BJ (cell line): Measurements from ENCODE around the gene ZAP70. TPM values are rescaled to one million over a fixed set of nuclear protein-coding genes. Genes with fewer than 3 reads are reported as not detected.

Source experiments
- CTCF ChIA-PET: fragments of 350-600 bp; formaldehyde crosslinking; extraction: SDS; loops from one replicate; lab custom pipeline; 2021; ENCODE audit warnings: antibody characterized with exemption, inconsistent platforms; lab: Yijun Ruan, JAX
- POLR2A ChIA-PET: fragments of 300-600 bp; sonication (Branson Sonifier 250); formaldehyde crosslinking; extraction: SDS; loops from one replicate; lab custom pipeline; 2021; ENCODE audit warnings: antibody characterized with exemption; lab: Charles Lee
- DNase-seq: peaks from one replicate; pipeline ENCODE4 v3.0.0-alpha.2; 2011; ENCODE audit warnings: low read depth
- H3K27me3 ChIP-seq: 2 replicates; pipeline ENCODE4 v1.6.0; 2011; ENCODE audit warnings: low read length; ENCODE audit not compliant: control insufficient read depth, insufficient read depth
- H3K36me3 ChIP-seq: 2 replicates; pipeline ENCODE4 v1.5.1; 2011; ENCODE audit warnings: low read length; ENCODE audit not compliant: control insufficient read depth, insufficient read depth
- H3K4me3 ChIP-seq: 2 replicates; pipeline ENCODE4 v1.5.1; 2011; ENCODE audit warnings: low read depth, mild to moderate bottlenecking, control low read depth, low read length
- polyA plus RNA-seq: library from polyadenylated mRNA; depleted of rRNA; stranded (reverse); fragments of >200 nt; gene quantifications from 2 replicates; pipeline ENCODE4 v1.2.3, GENCODE V29; 2011
- TF ChIP-seq, protein P1 (sequence below): IDR thresholded peaks from 2 replicates; pipeline ENCODE4 v1.5.1; 2011; ENCODE audit warnings: low read depth, mild to moderate bottlenecking, control low read depth, inconsistent platforms, low read length, moderate library complexity; ENCODE audit not compliant: insufficient read depth

ZAP70 gene
- polyA plus RNA-seq, 1 experiment = 0.16 TPM

DNA sequence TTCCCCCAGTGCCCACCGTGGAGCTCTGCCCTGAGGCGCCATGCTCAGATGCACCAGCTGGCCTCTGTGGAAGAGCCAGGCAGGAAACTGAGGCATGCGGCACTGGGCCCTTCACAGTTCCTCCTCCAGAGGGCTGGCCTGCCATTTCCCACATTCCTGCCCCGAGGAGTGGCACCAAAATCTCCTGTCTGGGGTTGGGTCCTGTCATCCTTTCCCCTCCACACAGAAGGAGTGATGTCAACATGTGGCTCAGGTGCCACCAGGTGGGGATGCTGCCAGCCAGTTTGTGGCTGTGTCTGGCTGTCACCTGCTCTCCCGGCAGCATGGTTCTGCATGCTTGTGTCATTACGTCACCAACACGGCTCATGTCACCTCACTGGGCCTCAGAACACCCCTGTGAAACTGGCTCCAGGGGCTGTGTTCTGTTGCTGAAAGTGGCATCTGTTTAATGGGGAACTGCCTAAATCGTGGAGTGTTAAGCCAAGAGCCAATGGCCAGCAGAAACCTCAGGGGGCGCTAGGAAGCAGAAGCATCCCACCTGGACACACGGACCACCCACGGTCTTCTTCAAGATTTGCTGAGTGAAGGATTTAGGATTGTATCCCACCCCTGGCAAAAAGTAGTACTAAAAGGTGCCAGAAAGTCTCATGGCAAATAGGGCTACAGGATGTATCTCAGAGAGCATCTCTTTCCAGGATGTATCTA lies 51.3 kb downstream of the ZAP70 start:
- TF ChIP-seq, protein P1, sequence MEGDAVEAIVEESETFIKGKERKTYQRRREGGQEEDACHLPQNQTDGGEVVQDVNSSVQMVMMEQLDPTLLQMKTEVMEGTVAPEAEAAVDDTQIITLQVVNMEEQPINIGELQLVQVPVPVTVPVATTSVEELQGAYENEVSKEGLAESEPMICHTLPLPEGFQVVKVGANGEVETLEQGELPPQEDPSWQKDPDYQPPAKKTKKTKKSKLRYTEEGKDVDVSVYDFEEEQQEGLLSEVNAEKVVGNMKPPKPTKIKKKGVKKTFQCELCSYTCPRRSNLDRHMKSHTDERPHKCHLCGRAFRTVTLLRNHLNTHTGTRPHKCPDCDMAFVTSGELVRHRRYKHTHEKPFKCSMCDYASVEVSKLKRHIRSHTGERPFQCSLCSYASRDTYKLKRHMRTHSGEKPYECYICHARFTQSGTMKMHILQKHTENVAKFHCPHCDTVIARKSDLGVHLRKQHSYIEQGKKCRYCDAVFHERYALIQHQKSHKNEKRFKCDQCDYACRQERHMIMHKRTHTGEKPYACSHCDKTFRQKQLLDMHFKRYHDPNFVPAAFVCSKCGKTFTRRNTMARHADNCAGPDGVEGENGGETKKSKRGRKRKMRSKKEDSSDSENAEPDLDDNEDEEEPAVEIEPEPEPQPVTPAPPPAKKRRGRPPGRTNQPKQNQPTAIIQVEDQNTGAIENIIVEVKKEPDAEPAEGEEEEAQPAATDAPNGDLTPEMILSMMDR = no peak
- CTCF ChIA-PET = interaction anchor here (0.7 to 3.1 kb wide), 3 partner anchors 10 to 12 kb away, joined by 3 to 13 read pairs (median 7); no protein-coding TSS in a partner anchor

DNA sequence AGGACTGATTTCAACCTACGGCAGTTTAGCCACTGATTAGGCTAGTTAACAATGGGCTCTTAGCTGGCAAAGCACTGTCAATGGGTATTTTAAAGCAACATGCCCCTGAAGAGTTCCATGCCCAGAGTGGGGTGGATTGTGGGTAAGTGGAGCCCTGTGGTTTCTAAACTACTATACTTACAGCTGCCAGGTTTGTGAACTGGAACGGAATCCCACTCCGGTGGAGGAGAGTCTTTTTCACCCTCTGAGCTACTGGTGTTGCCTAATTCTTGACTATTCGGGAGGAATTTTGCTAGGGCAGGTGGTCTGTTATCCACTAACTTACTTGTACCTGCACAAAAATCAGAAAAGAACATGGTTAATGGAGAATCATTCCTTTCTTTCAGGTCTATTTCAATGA lies 52.6 kb downstream of the ZAP70 start:
- ChIA-PET CTCF (interaction anchor here (3.1 kb wide), 1 partner anchor 11 kb away, joined by 13 read pairs; no protein-coding TSS in a partner anchor), POLR2A (no interaction called here)
- no peak for DNase-seq
- Histone ChIP-seq H3K4me3 (no peak overlapping the region), H3K36me3 (peaks cover 18% of the 10 kb centered on the region), H3K27me3 (no peaks in the 10 kb centered on the region)
- TF ChIP-seq, protein P1 = no peak

More for the DNA sequence above, 51.3 kb downstream of the ZAP70 start:
- POLR2A ChIA-PET = no interaction called here
- DNase-seq = no peak
- no peaks in the 10 kb centered on the region for H3K27me3 ChIP-seq
- peaks cover 23% of the 10 kb centered on the region for H3K36me3 ChIP-seq
- H3K4me3 ChIP-seq = no peak overlapping the region

DNA sequence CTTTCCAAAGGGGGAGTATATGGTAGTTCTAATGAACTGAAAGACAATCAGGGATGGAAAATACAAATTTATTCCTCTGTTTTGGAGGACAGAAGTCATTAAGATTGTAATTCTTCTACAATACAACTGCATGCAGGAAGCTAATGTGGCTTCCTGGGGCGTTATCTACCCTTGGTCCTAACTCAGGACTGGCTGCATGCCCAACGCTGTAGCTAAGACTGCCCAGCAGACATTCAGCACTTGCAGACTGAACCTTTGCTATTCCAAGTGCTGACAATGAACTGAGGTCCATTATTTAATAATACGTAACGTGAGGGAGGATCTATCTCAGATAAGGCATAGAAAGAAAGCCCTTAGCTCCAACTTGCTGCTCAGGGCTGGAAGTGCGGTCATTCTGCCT lies 53.2 kb downstream of the ZAP70 start:
- TF ChIP-seq, protein P1 = no peak
- no peak for DNase-seq
- Histone ChIP-seq H3K27me3 (no peaks in the 10 kb centered on the region), H3K36me3 (peaks cover 14% of the 10 kb centered on the region), H3K4me3 (no peak overlapping the region)
- ChIA-PET POLR2A (no interaction called here), CTCF (interaction anchor here (1.0 to 3.1 kb wide), 6 partner anchors 8 to 503 kb away, joined by 3 to 13 read pairs (median 4); no protein-coding TSS in a partner anchor)

DNA sequence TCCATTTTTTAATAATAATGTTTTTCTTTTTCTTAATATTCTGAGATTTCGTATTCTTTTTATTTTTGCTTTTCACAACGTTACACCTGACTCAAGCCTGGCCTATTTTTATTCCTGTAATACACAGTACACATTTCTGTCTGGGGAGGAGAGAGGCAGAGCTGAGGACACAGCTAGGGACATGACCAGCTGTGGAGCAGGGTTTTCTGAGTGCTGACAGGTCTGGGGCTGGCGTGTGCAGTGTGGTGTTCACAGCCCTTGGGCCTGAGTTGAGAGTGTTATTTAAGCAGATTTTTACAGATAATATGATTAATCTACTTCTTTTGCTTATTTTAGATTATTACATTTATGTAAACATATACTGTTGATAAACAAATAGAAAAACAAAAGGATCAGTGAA lies 55.9 kb downstream of the ZAP70 start:
- Histone ChIP-seq H3K36me3 (peaks cover 11% of the 10 kb centered on the region), H3K4me3 (no peak overlapping the region), H3K27me3 (no peaks in the 10 kb centered on the region)
- CTCF ChIA-PET = no interaction called here
- TF ChIP-seq, protein P1 = no peak
- no peak for DNase-seq
- POLR2A ChIA-PET = no interaction called here

DNA sequence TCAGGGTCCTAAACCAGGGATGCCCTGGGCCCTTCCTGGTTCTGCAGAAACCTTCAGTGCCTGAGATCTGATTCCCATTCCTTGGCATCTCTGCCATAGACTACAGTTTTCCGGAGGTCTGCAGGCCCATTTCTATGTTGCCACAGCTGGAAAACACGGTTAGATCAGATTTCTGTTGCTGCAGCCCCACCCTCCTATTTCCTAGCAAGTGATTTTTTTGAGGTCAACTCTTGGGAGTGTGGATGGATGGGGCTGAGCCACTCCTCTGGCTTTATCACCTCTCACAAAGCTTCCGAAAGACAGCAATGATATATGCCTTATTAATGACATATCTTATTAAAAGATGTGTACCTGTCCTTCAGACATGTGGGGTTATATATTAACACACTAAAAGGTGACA lies 56.3 kb downstream of the ZAP70 start:
- CTCF ChIA-PET = no interaction called here
- TF ChIP-seq, protein P1 = no peak
- no peak overlapping the region for H3K4me3 ChIP-seq
- no peak for DNase-seq
- POLR2A ChIA-PET = no interaction called here
- H3K27me3 ChIP-seq = no peaks in the 10 kb centered on the region
- peaks cover 8% of the 10 kb centered on the region for H3K36me3 ChIP-seq
